ENCODE measurements around the gene CD82. TPM values are rescaled to one million over a fixed set of nuclear protein-coding genes. Genes with fewer than 3 reads are reported as not detected.
A peak's percentile ranks its signal among the peaks of the same experiment; 100 is the strongest.

The CD82 gene
- total and polyA plus RNA-seq, 7 donors: 4.2 to 67.4 (median 11.4) TPM

GRCh38 chr11:44593251-44593650, 27.8 kb downstream of the CD82 start:
- Histone ChIP-seq H3K9me3 (no peaks in the 10 kb centered on the region), H3K27ac (peak overlapping the region; percentile 76 to 91 (median 84)), H3K36me3 (no peaks in the 10 kb centered on the region), H3K4me1 (peaks cover 0 to 94% (median 92%) of the 10 kb centered on the region in 4 donors), H3K4me3 (no peak overlapping the region), H3K27me3 (no peaks in the 10 kb centered on the region)
- peak; percentile 73 for DNase-seq
- intact Hi-C loops (cut with DNase I): loop anchor here (10.0 kb wide), 1 partner anchor 482 kb away; no protein-coding TSS in a partner anchor
- WGBS, 2 donors: 78 to 82% methylated on average over 8 of the region's 8 CpGs
- TF ChIP-seq POLR2AphosphoS5 (IDR thresholded peaks at IDR 0.05) (no peak), POLR2A (IDR thresholded peaks at IDR 0.05) (no peak), EP300 (IDR thresholded peaks at IDR 0.05) (no peak), CTCF (IDR thresholded peaks at IDR 0.05) (no peak)

- TF ChIP-seq CTCF (IDR thresholded peaks at IDR 0.05): no peak
- TF ChIP-seq POLR2AphosphoS5 (IDR thresholded peaks at IDR 0.05): no peak
- TF ChIP-seq EP300 (IDR thresholded peaks at IDR 0.05): no peak
- peak overlapping the region in 1 of 4 donors; percentile 71 for H3K27ac ChIP-seq
- no peaks in the 10 kb centered on the region for H3K36me3 ChIP-seq
- no peaks in the 10 kb centered on the region for H3K27me3 ChIP-seq
- no peak for DNase-seq
- WGBS, 2 donors: 76 to 79% methylated on average over 6 of the region's 6 CpGs
- peaks cover 0 to 76% (median 75%) of the 10 kb centered on the region in 4 donors for H3K4me1 ChIP-seq
- no peaks in the 10 kb centered on the region for H3K9me3 ChIP-seq
- H3K4me3 ChIP-seq: no peak overlapping the region
- intact Hi-C loops (cut with DNase I): loop anchor here (10.0 kb wide), 1 partner anchor 480 kb away; no protein-coding TSS in a partner anchor
Measured at GRCh38 chr11:44595006-44595405, 29.5 kb downstream of the CD82 start.

- Histone ChIP-seq H3K4me3 (no peak overlapping the region), H3K27me3 (no peaks in the 10 kb centered on the region), H3K9me3 (no peaks in the 10 kb centered on the region), H3K27ac (peak overlapping the region; percentile 64 to 71 (median 68)), H3K4me1 (peaks cover 0 to 71% (median 68%) of the 10 kb centered on the region in 4 donors), H3K36me3 (no peaks in the 10 kb centered on the region)
- 72 to 83% methylated on average over 10 of the region's 10 CpGs for WGBS, 2 donors
- intact Hi-C loops (cut with DNase I): loop anchor here (10.0 kb wide), 1 partner anchor 479 kb away; no protein-coding TSS in a partner anchor
- TF ChIP-seq POLR2AphosphoS5 (IDR thresholded peaks at IDR 0.05): peak in 2 of 4 donors; percentile 21 to 33
- TF ChIP-seq CTCF (IDR thresholded peaks at IDR 0.05): no peak
- peak; percentile 78 for DNase-seq
Measured at GRCh38 chr11:44595964-44596381, 30.5 kb downstream of the CD82 start.

GRCh38 chr11:44596525-44597276, 31.2 kb downstream of the CD82 start:
- H3K4me3 ChIP-seq: no peak overlapping the region
- DNase-seq: no peak
- H3K36me3 ChIP-seq: no peaks in the 10 kb centered on the region
- 61 to 81% methylated on average over 13 of the region's 13 CpGs for WGBS, 2 donors
- intact Hi-C loops (cut with DNase I): loop anchor here (10.0 kb wide), 1 partner anchor 478 kb away; no protein-coding TSS in a partner anchor
- H3K9me3 ChIP-seq: no peaks in the 10 kb centered on the region
- TF ChIP-seq POLR2AphosphoS5 (IDR thresholded peaks at IDR 0.05) (no peak), POLR2A (IDR thresholded peaks at IDR 0.05) (no peak), EP300 (IDR thresholded peaks at IDR 0.05) (no peak), CTCF (IDR thresholded peaks at IDR 0.05) (no peak)
- H3K4me1 ChIP-seq: peaks cover 0 to 71% (median 64%) of the 10 kb centered on the region in 4 donors
- peak overlapping the region; percentile 64 to 71 (median 68) for H3K27ac ChIP-seq
- H3K27me3 ChIP-seq: no peaks in the 10 kb centered on the region
